HG03095 (cell line): ENCODE results near the gene ONECUT3.
"Not testable (repeated sequence)": the region's sequence is repeated elsewhere in the genome, so short reads cannot be mapped to it uniquely, and the experiment has no call there.

Experiments used
- ATAC-seq: cut with Tn5 transposase; IDR thresholded peaks from one replicate; pipeline ENCODE4 v1.9.1; 2021; ENCODE audit warnings: moderate library complexity; ENCODE audit not compliant: unreplicated experiment

The ONECUT3 gene

DNA sequence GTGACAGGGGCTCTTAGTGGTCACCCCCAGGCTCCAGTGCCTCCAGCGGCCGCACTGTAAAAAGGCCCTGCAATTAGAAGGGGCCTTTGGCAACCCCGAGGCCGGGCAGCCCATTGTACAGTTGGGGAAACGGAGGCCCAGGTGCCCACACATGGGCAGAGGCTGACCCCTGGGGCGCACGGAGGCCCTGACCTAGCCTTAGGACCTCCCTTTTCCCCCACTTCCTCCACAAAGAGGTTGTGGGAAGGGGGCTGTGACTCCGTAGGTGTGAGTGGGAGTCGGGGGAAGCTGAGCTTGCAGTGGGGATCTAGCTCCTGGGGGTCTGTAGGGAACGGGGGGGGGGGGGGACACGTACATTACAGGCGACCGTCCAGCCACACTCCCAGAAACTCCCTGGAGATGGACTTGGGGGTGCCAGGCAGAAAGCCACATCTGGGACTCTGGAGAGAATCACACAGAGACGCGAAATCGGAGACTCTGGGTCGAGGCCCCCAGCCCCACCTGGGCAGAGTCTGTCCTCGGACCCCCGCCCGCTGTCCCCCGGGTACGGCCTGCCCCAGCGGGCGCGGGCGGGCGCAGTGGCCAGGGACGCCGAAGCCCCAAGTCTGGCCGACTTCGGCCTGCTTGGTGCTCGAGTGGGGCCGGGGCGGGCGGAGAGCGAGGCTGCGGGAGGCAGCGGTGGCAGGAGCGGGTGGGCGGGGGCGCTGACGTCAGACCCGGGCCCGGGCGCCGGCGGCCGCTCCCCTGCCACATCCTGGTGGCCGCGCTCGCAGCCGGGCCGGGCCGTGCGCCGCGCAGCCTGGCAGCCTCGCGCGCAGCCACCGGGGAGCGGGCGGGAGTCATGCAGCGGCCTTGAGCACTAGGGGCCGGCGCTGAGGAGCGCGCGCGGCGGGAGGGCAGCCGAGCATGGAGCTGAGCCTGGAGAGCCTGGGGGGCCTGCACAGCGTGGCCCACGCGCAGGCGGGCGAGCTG is at the start of gene ONECUT3:
TSS of gene ONECUT3 (plus strand) at position 750 of the 972 bp plus-strand sequence. CDS start at position 907, 157 bp downstream.
- ATAC-seq, result no peak

DNA sequence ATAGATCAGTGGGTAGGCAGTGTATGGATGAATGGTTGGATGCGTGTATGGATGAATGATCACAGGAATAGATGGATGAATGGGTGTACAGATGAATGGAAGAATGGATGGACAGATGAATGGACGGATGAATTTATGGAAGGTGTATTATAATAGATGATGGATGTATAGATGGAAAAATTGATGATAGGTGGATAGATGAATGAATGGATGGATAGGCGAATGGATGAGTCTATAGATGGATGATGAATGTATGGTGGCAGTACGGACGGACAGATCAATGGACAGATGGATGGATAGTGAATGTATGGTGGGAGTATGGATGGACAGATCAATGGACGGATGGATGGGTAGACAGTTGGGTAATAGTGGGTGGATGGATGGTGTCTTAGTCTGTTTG is 49.0 kb upstream of the ONECUT3 start:
- no peak for ATAC-seq

DNA sequence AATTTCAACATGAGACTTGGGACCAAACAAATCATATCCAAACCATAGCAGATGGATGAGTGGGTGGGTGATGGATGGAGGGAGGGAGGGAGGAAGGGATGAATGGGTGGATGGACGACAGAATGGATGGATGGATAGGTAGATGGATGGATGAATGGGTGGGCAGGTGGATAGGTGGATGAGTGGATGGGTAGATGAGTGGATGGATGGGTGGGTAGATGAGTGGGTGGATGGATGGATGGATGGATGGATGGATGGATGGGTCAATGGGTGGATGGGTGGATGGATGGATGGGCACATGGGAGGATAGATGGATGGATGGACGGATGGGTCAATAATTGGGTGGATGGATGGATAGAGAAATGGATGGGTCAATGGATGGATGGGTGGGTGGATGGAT is 47.9 kb upstream of the ONECUT3 start:
- no peak for ATAC-seq

DNA sequence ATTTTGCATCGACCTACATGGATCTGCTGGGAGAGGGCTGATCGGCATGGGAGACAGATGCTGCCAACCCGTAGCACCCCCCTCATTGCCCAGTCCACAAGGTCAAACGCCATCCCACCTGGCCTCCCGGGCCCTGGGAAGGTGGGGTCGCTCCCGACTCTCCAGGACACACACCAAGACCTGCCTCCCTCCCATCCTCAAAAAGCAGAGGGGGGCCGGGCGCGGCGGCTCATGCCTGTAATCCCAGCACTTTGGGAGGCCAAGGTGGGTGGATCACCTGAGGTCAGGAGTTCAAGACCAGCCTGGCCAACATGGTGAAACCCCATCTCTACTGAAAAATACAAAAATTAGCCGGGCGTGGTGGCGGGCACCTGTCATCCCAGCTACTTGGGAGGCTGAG is 46.7 kb upstream of the ONECUT3 start:
- ATAC-seq, result not testable (repeated sequence)

DNA sequence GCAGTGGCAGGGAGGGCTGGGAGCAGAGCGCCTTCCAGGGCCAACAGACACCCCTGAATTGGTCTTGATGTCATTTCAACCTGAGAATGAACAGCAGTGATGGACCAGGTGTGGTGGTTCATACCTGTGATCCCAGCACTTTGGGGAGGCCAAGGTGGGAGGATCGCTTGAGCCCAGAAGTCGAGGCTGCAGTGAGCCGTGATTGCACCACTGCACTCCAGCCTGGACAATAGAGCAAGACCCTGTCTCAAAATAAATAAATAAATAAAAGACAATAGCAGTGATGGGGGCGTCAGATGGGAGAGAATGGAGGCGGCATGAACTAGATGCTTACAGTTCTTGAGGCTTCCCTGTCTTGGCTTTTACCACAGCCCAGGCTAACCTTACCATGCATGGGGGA is 46.1 kb upstream of the ONECUT3 start:
- no peak for ATAC-seq

DNA sequence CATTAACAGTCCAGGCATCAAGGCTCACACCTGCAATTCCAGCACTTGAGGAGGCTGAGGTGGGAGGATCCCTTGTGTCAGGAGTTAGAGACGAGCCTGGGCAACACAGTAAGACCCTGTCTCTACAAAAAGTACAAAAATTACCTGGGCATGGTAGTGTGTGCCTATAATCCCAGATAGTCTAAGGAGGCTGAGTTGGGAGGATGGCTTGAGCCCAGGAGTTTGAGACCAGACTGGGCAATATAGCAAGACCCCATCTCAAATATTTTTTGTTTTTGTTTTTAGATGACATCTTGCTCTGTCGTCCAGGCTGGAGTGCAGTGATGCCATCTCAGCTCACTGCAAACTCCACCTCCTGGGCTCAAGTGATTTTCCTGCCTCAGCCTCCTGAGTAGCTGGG is 40.1 kb upstream of the ONECUT3 start:
- ATAC-seq, result no peak

DNA sequence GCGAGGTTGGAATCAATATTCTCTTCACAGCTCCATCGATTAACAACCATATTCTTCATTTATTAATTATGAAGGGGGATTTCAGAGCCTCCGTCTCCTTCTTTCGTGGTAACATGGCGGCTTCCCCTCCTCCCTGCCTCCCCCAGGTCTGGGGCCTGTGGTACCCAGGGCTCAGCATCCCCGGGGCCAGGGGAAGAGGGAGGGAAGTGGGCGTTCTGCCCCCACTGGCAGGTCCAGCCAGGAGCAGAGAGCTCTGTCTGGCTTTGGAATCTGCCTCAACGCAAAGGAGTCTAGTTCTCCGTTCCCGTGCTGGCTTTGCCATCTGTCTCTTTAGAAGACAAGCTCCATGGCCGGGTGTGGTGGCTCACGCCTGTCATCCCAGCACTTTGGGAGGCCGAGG is 37.8 kb upstream of the ONECUT3 start:
- no peak for ATAC-seq

DNA sequence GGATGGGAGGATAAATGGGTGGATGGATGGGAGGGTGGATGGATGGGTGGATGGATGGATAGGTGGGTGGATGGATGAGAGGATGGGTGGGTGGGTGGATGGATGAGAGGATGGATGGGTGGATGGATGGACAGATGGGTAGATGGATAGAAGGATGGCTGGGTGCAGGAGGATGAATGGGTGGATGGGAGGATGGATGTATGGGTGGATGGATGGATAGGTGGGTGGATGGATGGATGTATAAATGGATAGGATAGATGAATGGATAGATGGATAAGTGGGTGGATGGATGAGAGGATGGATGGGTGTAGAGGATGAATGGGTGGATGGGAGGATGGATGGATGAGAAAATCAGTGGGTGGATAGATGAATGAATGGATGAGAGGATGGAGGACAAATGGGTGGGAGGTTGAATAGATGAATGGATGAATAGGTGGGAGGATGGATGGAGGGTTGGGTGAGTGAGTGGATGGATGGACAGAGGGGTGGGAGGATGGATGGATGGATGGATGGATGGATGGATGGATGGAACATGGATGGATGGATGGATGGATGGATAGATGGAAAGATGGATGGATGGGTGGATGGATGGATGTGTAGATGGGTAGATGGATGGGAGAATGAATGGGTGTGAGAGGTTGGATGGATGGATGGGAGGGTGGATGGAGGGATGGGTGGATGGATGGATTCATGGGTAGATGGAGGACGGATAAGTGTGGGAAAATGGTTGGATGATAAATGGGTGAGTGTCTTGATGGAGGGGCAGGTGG is 35.9 kb upstream of the ONECUT3 start:
- no peak for ATAC-seq

DNA sequence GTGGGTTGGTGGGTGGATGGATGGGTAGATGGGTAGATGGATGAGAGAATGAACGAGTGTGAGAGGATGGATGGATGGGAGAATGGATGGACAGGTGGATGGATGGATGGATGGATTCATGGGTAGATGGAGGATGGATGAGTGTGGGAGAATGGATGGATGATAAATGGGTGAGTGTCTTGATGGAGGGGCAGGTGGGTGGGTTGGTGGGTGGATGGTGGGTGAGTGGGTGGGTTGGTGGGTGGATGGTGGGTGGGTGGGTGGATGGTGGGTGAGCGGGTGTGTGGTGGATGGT is 35.4 kb upstream of the ONECUT3 start:
- ATAC-seq, result no peak

DNA sequence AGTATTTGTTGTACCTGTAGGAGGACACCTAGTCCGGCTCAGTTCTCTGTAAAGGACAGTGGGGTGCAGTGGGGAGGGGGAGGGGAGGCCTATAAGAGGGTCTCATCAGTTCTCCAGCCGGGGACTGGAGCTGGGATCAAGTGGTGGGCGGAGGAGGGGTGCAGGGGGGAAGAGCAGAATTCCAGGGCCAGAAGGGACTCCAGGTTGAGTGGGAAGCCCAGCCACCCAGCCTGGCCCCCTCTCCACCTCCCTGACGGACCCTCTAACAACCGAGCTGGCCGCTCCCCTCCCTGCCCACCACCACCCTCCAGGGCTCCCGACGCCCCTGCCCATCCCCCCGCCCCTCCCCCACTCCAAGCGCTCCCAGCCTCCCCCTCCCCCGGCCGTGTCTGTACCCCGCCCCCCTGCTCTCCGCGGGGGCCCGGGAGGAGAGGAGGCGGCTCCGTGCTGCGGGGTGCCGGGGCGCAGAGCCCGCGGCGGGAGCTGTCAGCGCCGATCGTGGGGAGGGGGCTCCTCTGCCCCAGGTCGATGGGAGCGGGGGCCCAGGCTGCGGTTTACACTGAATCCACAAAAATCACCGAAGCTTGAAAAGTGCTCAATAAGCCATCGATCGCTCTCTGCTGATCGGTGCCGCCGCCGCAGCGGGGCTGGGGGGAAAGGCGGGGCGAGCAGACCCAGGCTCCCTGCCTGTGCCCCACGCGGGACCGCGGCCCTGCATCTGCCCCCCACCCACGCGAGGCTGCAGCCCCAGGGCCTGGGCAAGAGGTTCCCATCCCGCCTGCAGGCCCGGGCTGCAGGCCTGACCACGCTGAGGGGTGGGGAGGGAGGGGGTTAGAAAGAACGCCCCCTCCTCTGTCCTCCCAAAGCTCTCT is 34.6 kb upstream of the ONECUT3 start:
- ATAC-seq, result no peak

DNA sequence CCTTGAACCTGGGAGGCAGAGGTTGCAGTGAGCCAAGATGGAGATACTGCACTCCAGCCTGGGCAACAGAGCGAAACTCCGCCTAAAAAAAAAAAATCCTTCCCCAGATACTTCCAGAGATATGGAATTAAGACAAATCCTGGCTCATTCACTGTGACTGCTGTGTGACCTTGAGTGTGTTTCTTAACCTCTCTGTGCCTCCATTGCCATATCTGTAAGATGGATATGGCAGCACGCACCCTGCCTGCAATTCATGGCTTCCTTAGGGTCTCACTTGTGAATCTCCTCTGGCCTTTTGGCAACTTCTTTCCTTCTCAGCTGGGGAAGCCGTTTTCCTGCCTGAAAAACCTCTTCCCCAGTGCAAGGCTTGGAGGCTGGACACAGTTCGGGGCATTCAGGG is 33.8 kb upstream of the ONECUT3 start:
- ATAC-seq, result no peak

DNA sequence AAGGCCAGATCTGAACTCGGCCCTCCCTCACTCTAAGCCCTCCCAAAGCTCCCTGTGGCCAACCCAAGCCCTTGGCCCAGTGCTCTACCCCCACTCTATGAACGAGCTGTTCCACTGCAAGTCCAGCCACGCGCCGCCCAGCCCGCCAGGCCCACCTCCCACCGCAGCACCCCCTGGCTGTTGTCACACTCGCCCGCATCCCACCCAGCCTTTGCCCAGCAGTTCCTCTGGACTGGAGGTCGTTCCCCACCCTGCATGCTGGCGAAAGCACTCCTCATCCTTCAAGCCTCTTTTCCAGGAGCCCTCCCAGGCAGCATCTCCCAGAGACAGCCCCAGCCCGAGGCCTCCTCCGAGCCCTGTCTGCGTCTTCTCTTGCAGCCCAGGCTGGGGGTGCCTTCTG is 33.1 kb upstream of the ONECUT3 start:
- ATAC-seq, result no peak

DNA sequence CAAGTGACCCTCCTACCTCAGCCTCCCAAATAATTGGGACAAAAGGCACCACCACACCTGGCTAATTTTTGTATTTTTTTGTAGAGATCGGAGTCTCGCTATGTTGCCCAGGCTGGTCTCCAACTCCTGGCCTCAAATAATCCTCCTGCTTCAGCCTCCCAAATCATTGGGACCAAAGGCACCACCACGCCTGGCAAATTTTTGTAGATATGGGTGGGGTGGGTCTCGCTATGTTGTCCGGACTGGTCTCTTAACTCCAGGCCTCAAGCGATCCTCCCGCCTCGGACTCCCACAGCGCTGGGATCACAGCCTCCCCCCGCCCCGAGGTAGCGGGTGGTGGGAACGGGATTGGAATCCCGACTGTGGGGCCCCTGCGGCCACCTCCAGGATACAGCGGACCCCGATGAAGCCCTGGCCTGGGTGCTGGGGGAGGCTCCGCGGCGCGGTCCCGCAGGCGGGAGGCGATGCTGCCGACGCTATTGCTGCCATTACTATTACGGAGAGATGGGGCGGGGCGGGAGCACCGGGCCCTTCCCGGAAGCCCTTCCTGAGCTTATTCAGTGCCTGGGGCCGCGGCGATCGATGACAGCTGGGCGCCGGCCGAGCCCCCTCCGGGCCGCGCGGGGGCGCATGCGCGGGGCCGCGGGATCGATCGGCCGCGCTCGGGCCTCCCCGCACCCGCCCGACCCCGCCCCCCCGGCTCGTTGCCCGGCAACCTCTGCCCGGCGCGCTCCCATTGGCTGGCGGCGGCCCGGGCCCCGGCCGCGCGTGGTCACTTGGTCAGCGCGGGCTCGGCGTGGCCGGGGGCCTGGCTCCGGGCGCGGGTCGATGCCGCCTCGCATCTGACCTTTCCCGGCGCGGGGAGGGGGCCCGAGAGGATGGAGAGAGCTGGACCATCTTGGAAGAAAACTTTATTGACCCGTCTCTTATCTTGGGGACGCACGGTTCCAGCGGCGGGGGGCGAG is 27.9 kb upstream of the ONECUT3 start:
- no peak for ATAC-seq

DNA sequence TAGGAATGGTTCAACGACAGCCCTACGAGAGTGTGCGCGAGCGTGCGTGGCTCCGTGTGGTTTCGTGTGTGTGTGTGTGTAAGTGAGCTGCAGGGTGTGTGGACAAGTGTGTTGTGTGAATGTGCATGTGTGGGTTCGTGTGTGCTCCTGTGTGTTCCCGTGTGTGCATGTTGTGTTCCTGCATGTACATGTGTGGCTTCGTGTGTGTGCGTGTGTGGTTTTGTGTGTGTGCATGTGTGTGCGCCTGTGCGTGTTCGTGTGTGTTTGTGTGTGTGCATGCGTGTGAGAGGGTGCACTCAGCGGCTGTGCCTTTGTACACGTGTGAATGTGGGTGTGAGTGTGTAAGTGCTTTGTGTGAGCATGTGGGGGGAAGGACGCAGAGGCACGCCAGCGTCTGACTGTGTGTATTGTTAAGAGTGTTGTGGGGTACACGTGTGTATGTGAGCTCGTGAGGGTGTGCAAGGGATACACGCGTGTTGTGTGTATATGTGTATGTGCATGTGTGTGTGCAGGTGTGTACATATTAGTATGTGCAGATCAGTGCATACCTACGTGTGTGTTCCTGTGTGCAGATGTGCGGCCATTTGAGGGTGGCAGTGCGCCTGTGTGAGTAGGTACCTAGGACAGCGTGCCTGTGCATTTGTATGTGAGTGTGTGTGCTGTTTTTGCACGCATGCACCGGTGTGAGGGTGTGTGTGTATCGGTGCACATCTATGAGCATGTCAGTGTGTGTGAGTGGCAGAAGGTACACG is 24.3 kb upstream of the ONECUT3 start:
- no peak for ATAC-seq

DNA sequence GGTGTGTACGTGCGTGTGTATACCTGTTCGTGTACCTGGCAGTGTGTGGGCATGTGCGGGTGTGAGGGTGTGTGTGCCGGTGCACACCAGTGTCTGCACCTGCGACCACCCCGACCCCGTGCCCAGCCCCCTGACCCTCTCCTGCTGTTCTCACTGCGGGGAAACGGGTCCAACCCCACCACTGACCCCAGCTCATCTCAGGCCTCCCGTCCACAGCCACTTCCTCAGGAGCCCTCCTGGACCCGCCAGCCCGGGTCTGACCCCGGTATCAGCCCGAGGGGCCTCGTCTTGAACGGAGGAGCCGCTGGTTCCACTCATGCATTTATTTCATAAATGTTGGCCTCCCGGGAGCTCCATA is 23.8 kb upstream of the ONECUT3 start:
- no peak for ATAC-seq

DNA sequence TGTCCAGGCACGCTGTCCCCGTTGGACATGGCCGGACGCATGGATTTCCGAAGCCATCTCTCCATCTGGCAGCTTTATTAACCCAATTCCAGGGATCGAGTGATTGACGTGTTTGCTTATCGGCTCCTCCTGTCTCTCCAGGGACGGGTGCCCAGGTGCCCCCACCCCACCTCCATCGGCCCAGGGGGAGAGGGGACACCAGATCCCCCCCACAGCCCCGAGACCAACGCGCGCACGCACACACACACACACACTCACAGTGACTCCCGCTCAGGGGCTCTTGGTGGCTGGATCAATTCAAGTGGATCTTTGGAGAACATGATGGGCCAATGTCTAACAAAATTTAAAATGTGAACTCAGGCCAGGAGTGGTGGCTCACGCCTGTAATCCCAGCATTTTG is 23.1 kb upstream of the ONECUT3 start:
- ATAC-seq, result no peak

DNA sequence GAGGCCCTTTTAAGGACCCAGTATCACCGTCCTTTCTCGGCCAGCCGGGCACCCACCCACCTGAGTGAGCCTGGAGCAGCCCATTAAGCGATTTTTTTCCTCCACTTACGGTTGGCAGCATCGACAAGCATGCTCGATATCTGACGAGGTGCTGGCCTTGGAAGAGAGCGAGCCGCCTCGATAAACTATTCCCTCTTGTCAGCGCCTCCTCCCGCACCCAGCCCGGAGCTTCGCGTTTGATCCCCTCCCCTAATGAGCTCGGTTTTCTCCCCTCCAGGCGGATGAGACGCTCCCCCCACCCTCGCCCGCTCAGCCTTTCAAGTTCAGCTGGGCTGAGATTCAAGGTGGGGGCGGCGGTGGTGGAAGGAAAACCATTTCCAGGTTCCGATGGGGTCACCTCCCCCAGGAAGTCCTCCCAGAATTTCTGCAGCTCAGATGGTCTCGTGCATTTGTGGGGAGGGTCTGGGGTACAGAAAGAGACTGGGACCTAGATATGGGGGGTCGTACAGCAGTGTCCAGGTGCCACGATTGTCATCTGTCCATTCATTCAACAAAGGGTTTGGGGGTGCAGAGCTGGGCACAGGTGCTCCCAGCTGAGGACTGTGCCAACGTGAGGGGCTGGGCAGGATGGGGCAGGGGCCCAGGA is 18.9 kb upstream of the ONECUT3 start:
- ATAC-seq, result no peak

DNA sequence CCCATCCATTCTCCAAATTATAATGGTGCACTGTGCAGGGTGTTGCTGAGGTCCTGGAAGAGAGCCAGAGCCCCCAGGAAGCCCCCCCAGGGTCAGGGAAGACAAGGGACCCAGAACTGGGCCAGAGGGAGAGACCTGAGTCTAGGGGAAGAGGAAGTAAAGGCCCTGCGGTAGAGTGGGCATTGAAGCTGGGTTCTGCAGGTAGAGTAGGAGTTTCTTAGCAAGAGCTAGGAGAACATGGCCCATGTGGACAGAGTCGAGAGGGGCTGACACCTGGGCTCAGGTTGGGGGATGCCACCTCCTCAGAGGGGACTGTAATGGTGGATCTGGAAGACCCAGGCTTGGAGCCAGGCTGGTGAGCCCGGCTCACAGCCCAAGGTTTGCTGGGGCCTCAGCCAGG is 17.0 kb upstream of the ONECUT3 start:
- no peak for ATAC-seq

DNA sequence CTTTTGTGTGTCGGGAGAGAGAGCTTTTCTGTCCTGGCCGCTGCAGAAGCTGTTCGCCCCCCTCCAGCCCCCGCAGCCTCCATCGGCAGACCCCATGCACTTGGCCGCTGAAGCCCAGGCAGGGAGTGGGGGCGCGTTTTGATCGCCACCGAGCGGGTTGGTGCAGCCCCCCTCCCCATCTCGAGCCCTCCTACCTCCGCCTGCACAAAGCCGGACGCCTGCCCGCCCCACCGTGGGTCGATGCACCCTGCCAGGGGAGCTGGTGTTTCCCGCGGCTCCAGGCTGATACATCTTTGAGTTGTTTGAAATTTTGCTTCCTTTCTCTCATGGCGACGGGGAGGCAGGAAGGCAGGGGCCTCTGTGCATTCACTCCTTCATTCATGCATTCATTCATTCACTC is 16.4 kb upstream of the ONECUT3 start:
- ATAC-seq, result no peak
